GM04504 (cell line): ENCODE data around the gene OR8J3.
"Not testable (repeated sequence)": the region's sequence is repeated elsewhere in the genome, so short reads cannot be mapped to it uniquely, and the experiment has no call there.

Experiments
- DNase-seq: peaks from one replicate; pipeline ENCODE4 v3.0.0-alpha.2; 2012; ENCODE audit warnings: low read depth

The OR8J3 gene, protein sequence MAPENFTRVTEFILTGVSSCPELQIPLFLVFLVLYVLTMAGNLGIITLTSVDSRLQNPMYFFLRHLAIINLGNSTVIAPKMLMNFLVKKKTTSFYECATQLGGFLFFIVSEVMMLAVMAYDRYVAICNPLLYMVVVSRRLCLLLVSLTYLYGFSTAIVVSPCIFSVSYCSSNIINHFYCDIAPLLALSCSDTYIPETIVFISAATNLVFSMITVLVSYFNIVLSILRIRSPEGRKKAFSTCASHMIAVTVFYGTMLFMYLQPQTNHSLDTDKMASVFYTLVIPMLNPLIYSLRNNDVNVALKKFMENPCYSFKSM

DNA sequence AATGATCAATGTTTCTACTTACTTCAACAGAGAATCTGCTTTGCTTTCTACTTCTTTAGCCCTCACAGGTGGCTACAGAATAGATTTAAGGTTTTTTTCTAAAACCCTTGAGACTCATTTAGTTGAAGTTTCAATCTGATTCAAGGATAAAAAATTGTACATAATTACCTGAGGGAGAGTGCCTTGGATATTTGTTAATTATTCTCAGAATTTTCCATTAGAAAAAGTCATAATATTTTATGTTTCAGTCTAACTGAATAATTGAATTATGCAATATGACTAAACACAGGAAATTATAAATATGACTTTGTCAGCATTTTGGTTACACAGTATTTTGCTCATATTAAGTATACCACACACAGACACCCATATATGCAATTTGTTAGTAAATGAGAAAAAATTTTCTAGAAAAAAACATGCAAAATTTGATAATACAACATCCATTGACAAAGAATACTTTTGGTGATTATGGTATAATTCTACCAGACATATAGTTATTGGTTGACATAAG lies at the start of gene OR8J3:
OR8J3 (minus strand) TSS at position 51 of the 511 bp plus-strand sequence. CDS start 2,483 bp downstream, outside the sequence.
- no peak for DNase-seq

DNA sequence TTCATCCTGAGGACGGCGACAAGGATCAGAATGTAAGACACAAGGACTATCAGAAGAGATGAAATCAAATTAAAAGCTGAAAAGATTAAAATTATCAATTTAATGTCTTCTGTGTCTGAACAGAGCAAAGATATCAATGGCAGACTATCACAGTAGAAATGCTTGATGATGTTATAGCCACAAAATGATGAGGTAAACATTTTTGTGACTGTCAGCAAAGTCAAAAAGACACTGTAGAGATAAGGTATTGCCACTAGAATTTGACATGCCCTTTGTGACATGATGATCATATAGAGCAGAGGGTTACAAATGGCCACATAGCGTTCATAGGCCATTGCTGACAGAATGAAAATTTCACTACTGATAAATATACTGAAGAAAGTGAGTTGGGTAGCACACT lies 48.6 kb upstream of the OR8J3 start:
- DNase-seq, result no peak

DNA sequence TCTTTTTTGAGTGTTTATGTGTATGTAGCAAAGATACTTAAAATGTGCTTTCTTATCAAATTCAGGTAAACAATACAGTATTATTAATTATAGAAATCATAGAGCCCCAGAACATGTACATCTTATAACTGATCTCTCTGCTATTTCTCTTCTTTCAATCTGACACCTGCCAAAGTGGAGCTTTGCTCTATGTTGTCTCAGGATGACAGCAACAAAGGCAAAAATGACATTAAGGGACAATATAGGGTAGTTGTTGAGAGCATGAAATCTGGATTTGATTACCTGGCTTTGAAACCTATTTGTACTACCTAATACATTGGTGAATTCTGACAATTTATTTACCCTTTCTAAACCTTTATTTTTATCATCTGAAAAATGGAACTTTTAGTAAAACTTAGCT lies 43.5 kb upstream of the OR8J3 start:
- no peak for DNase-seq

DNA sequence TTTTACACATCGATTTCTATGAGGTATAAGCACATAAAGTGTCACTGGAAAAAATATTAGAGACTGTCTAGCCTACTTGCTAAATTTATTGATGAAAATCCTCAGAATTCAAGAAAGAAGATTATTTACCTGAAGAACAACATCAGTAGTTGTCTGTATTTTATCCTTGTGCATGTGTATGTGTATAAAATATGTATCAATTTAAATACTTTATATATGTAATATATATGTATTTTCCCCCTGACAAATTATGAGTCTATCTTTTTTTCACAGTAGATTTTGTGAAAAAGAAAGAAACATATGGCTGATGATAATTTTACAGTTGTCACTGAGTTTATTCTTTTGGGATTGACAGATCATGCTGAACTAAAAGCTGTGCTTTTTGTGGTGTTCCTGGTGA lies 36.3 kb upstream of the OR8J3 start, which contains the start of gene OR5J2:
OR5J2 (plus strand) TSS at position 301 of the 400 bp plus-strand sequence; CDS start at position 301, 0 bp downstream.
- no peak for DNase-seq

DNA sequence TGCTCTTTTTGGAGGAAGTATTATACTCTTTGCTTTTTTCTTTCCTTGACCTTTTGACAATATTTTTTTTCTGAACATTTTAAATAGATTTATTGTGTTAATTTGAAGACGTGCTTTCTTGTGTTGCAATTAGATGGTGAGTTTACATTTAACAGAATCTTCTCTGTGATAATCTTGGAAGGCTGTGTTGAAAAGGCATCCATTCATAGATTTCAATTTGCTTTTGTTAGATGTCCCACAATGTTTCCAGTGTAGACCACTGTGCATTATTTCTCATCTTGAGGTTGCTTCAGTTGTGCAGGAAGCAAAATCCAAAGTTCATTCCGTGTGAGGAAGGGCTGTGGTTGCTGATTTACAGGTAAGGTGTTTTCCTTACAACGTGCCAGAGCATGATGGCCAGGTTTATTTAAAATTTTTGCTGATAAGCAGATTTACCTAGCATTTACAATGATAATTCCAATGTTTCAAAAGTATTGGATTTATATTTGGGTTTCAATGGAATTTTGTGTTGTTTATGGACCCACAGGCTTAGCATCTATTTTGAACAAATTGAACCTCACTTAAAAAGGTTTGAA lies 32.3 kb upstream of the OR8J3 start:
- no peak for DNase-seq

DNA sequence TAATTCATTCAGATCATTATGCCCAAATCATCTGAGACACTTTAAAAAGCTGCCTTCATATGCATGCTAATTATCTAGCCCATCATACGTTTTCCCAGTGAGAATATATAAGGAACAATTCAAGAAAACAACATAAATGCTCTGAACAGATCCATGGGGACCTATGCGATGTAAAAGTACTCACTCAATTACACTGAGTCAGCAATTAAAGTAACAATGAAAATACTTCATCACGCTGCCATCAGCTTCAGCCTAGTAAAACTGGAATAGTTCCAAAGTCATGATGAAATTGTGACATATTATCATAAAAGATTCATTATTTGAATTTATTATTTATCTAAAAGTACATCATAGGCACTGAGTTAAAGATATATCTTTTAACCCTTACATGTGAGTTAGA lies 23.8 kb upstream of the OR8J3 start:
- no peak for DNase-seq

DNA sequence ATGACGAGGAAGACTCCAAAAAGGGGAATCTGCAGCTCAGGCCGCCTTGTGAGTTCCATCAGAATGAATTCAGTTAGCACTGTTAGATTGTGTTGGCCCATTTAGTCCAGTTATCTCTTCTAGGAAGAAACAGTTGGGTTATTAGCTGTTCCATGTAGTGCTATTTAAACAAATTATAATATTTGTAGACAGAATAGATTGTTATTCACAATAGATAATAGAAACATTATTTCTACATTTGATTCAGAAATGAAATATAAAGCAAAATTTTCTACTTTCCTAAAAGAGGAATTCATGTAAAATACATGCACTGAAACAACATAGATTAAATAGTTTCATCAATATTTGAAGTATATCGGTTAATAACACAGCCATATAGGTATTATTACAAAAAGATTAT lies 20.2 kb upstream of the OR8J3 start, which contains the start of gene OR8K5:
OR8K5 (minus strand) TSS at position 101 of the 400 bp plus-strand sequence; CDS start at position 101, 0 bp downstream.
- DNase-seq, result no peak

DNA sequence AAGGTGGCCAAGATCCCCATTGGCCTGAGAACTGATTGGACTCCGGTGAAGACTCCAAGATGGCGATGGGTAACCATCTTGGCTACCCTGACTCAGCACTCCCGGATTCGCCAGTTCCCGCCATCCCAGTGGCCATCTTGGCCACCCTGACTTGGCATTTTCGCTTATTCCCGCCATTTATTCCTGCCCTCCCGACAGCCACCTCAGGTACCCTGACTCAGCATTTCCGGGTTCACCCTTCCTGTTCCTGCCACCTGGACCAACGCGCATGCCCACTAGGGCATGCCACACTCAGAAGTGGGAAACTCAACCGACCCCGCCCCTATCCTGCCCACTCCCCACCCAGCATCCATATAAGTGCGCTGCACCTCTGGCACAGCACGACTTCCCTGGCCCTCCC lies 12.3 kb upstream of the OR8J3 start:
- DNase-seq, result no peak

DNA sequence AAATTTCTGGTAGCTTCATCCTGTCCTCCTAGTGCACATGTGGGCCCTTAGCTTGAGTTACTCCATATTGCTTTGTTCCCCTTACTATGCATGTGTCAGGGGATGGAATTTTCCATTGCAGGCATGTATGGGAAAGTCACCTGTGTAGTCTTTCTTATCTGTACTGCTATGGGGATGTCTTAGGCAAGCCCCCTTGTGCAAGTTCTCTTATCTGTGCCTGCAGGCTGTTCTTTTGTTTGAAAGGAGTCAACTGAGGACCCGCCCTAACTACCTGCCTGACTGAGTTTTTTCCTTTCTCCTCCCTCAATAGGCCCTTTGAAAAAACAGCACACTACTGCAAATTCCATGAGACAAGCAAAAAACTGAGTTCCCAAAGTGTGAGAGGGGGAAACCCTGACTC lies 11.4 kb upstream of the OR8J3 start:
- DNase-seq, result no peak

DNA sequence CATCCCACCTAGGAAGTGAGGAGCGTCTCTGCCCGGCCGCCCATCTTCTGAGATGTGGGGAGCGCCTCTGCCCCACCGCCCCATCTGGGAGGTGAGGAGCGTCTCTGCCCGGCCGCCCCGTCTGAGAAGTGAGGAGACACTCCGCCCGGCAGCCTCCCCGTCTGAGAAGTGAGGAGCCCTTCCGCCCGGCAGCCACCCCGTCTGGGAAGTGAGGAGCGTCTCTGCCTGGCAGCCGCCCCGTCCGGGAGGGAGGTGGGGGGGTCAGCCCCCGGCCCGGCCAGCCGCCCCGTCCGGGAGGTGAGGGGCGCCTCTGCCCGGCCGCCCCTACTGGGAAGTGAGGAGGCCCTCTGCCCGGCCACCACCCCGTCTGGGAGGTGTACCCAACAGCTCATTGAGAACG lies 3.7 kb upstream of the OR8J3 start:
- DNase-seq, result not testable (repeated sequence)

DNA sequence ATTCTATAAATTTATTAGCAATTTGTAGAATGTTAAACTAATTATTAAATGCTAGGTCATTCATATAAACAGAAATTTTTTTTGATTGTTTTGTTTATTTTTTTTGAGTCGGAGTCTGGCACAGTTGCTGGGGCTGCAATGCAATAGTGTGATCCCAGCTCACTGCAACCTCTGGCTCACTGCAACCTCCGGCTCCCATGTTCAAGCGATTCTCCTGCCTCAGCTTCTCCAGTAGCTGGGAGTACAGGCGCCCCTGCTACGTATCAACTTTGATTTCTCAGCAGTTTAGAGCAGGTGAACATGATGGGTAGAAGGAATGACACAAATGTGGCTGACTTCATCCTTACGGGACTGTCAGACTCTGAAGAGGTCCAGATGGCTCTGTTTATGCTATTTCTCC lies 17.9 kb downstream of the OR8J3 start, which contains the start of gene OR8H3:
OR8H3 (plus strand) TSS at position 301 of the 400 bp plus-strand sequence; CDS start at position 301, 0 bp downstream.
- DNase-seq, result no peak

DNA sequence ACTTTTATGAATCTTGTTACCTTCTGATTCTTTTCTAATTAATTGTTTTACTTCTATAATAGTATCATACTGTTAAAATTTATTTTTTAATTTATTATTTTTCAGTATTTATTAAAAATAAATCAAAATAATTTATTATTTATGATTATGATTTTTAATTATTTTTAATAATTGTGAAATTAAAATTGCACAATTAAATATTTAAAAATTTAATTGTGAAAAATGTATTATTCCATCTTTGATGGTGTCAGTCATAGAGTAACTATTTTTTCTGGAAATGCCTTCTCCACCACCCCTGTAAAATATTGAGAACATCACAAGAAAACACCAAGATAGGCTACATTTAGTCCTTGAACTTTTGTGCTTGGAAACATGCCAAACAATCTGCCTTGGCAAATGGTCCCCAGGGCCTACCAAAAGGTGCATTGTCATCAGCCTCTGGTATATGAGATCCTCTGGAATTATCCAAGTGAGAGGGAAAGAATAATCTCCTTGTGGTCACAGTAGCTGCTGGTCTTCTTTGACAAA lies 36.7 kb downstream of the OR8J3 start, which contains the start of gene OR8H2:
OR8H2 (plus strand) TSS at position 478 of the 528 bp plus-strand sequence. CDS start 1,356 bp downstream, outside the sequence.
- no peak for DNase-seq

DNA sequence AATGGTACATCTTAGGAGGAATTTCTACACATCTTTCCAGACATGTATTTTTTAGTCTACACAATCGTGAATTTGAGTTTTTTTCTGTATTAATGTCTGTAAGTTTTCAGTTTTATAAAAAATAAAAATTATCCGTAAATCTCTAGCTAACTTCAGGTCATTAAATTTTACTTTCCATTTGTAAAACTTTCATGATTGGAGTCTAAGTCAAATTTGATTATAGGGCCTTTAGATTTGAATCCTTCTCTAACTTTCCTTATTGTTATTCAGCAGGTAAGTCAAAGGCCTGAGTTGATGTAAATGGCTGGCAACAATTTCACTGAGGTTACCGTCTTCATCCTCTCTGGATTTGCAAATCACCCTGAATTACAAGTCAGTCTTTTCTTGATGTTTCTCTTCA lies 47.0 kb downstream of the OR8J3 start, which contains the start of gene OR8I2:
OR8I2 (plus strand) TSS at position 301 of the 400 bp plus-strand sequence; CDS start at position 301, 0 bp downstream.
- no peak for DNase-seq

DNA sequence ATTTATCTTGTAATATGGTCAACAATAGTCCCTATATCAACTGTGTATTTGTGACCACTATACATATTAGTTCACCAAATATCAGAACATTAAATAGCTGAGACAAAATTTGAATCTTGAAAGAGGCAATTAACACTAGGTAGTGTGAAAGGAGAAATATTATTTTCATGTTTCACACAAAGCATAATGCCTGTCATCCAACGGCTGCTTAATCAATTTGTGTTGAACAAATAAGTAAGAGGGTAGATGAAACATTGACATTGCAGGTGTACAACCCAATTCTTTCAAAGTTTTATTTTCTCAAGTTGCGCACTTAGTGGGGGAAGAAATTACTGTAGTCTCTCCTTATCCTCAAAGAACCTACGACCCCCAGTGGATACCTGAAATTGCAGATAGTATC lies 50.3 kb downstream of the OR8J3 start:
- DNase-seq, result no peak
